H1 (cell line): ENCODE results near the gene EIF3B. TPM values are rescaled to one million over a fixed set of nuclear protein-coding genes. Genes with fewer than 3 reads are reported as not detected.

ENCODE experiments used
- CTCF ChIA-PET: fragments of 300-600 bp; sonication (Branson Sonifier 250); formaldehyde crosslinking; loops from one replicate; lab custom pipeline; 2021; ENCODE audit not compliant: partially characterized antibody; lab: Charles Lee
- POLR2A ChIA-PET: fragments of 300-600 bp; sonication (Branson Sonifier 250); formaldehyde crosslinking; loops from one replicate; lab custom pipeline; 2021; ENCODE audit warnings: inconsistent platforms; ENCODE audit not compliant: partially characterized antibody; lab: Charles Lee
- DNase-seq, 2 experiments: peaks; one replicate each; pipeline versions ENCODE4 v3.0.0 to v3.0.0-alpha.2; 2010 to 2022; ENCODE audit warnings: low spot score in 2 of 2, low read depth in 1 of 2, mixed read lengths in 1 of 2
- FAIRE-seq: peaks from 2 replicates; lab custom pipeline; 2011; peaks lifted over from hg19 to GRCh38; lab: Jason Lieb, UNC
- H2AFZ ChIP-seq: 2 replicates; pipeline ENCODE4 v1.8.1; 2012; ENCODE audit warnings: low read length, inconsistent platforms
- H2AK5ac ChIP-seq: 2 replicates; pipeline ENCODE4 v1.6.1; 2013; ENCODE audit warnings: low read depth, low read length
- H2BK120ac ChIP-seq: replicated peaks from 2 replicates; pipeline ENCODE3; 2013; ENCODE audit warnings: low read depth, low read length, inconsistent platforms
- H2BK12ac ChIP-seq: 2 replicates; pipeline ENCODE4 v1.6.1; 2013; ENCODE audit warnings: low read depth, low read length
- H2BK15ac ChIP-seq: 2 replicates; pipeline ENCODE4 v1.6.1; 2013; ENCODE audit warnings: low read length
- H2BK20ac ChIP-seq: 2 replicates; pipeline ENCODE4 v1.6.1; 2013; ENCODE audit warnings: low read length
- H2BK5ac ChIP-seq: 2 replicates; pipeline ENCODE4 v1.6.1; 2013; ENCODE audit warnings: low read depth, low read length
- H3K14ac ChIP-seq: 2 replicates; pipeline ENCODE4 v1.6.1; 2013; ENCODE audit warnings: inconsistent platforms; ENCODE audit not compliant: insufficient read length
- H3K18ac ChIP-seq: 2 replicates; pipeline ENCODE4 v1.6.1; 2013; ENCODE audit warnings: low read length; ENCODE audit errors: extremely low read depth
- H3K23ac ChIP-seq: 2 replicates; pipeline ENCODE4 v1.6.1; 2013; ENCODE audit warnings: inconsistent platforms; ENCODE audit not compliant: insufficient read length
- H3K23me2 ChIP-seq: 2 replicates; pipeline ENCODE4 v1.6.1; 2013; ENCODE audit warnings: low read depth, low read length
- H3K27ac ChIP-seq: 2 replicates; pipeline ENCODE4 v1.6.1; 2011; ENCODE audit warnings: low read depth, low read length, inconsistent platforms
- H3K27me3 ChIP-seq, 4 experiments: replicated peaks in 1 of 4; 1 replicate in 1 of 4; 2 replicates in 3 of 4; pipeline versions ENCODE4 v1.6.1 to v1.8.1; 2011 to 2013; ENCODE audit warnings: low read length in 3 of 4, mild to moderate bottlenecking in 3 of 4, inconsistent platforms in 2 of 4, mixed read lengths in 2 of 4, moderate library complexity in 1 of 4; ENCODE audit not compliant: control insufficient read depth in 3 of 4, insufficient read depth in 3 of 4; ENCODE audit errors: extremely low read depth in 1 of 4
- H3K36me3 ChIP-seq, 4 experiments: 2 replicates each; pipeline versions ENCODE4 v1.6.1 to v1.8.1; 2011 to 2013; ENCODE audit warnings: mild to moderate bottlenecking in 4 of 4, low read length in 3 of 4, moderate library complexity in 2 of 4, control low read depth in 1 of 4, inconsistent platforms in 1 of 4; ENCODE audit not compliant: insufficient read depth in 4 of 4, control insufficient read depth in 2 of 4
- H3K4ac ChIP-seq: replicated peaks from 2 replicates; pipeline ENCODE3; 2013; ENCODE audit warnings: low read length, low read depth, mixed read lengths, inconsistent platforms; ENCODE audit not compliant: insufficient read length
- H3K4me1 ChIP-seq, 4 experiments: replicated peaks in 1 of 4; 1 replicate in 1 of 4; 2 replicates in 3 of 4; pipeline versions ENCODE4 v1.6.1 to v1.8.1; 2011 to 2013; ENCODE audit warnings: low read length in 3 of 4, inconsistent platforms in 2 of 4, mixed read lengths in 1 of 4; ENCODE audit not compliant: insufficient read depth in 4 of 4, control insufficient read depth in 3 of 4
- H3K4me2 ChIP-seq, 2 experiments: 2 replicates each; pipeline versions ENCODE4 v1.6.1 to v1.8.1; 2011 to 2013; ENCODE audit warnings: low read depth in 2 of 2, low read length in 2 of 2, control low read depth in 1 of 2, inconsistent platforms in 1 of 2, mild to moderate bottlenecking in 1 of 2; ENCODE audit not compliant: insufficient read depth in 1 of 2
- H3K4me3 ChIP-seq, 4 experiments: fragments of 200-600, 300-600 bp in 1 of 4; sonication (generic), shearing (Covaris generic), sonication (Bioruptor Twin) in 1 of 4; 2 replicates each; pipeline versions ENCODE4 v1.5.1 to v1.8.1; 2011 to 2016; ENCODE audit warnings: low read length in 4 of 4, low read depth in 3 of 4, control low read depth in 2 of 4, inconsistent platforms in 2 of 4, mild to moderate bottlenecking in 2 of 4, mixed read lengths in 1 of 4, moderate library complexity in 1 of 4; ENCODE audit not compliant: insufficient read depth in 2 of 4; ENCODE audit errors: extremely low read depth in 1 of 4
- H3K56ac ChIP-seq: replicated peaks from 2 replicates; pipeline ENCODE3; 2013; ENCODE audit warnings: low read depth, mild to moderate bottlenecking, mixed read lengths, low read length, inconsistent platforms; ENCODE audit not compliant: insufficient read length
- H3K79me1 ChIP-seq: 2 replicates; pipeline ENCODE4 v1.6.1; 2013; ENCODE audit warnings: low read depth, low read length, control low read depth
- H3K79me2 ChIP-seq, 2 experiments: 2 replicates each; pipeline versions ENCODE4 v1.6.1 to v1.8.1; 2012 to 2013; ENCODE audit warnings: low read length in 2 of 2, mild to moderate bottlenecking in 2 of 2, inconsistent platforms in 1 of 2; ENCODE audit not compliant: insufficient read depth in 2 of 2, control insufficient read depth in 1 of 2
- H3K9ac ChIP-seq, 4 experiments: replicated peaks in 1 of 4; 1 replicate in 1 of 4; 2 replicates in 3 of 4; pipeline versions ENCODE4 v1.6.1 to v1.8.1; 2011 to 2013; ENCODE audit warnings: low read depth in 3 of 4, low read length in 3 of 4, control low read depth in 2 of 4, mild to moderate bottlenecking in 2 of 4, moderate library complexity in 2 of 4, inconsistent platforms in 1 of 4; ENCODE audit errors: extremely low read depth in 1 of 4
- H3K9me3 ChIP-seq, 2 experiments: 2 replicates each; pipeline versions ENCODE4 v1.6.1 to v1.8.1; 2012 to 2013; ENCODE audit warnings: mild to moderate bottlenecking in 2 of 2, moderate library complexity in 2 of 2, control low read depth in 1 of 2, inconsistent platforms in 1 of 2, low read depth in 1 of 2, low read length in 1 of 2, mixed read lengths in 1 of 2; ENCODE audit not compliant: insufficient read depth in 2 of 2
- H4K20me1 ChIP-seq, 2 experiments: replicated peaks in 1 of 2; 2 replicates each; pipeline versions ENCODE3 to v1.8.1; 2011 to 2013; ENCODE audit warnings: inconsistent platforms in 2 of 2, low read length in 2 of 2, mild to moderate bottlenecking in 1 of 2; ENCODE audit not compliant: insufficient read depth in 2 of 2, control insufficient read depth in 1 of 2
- H4K5ac ChIP-seq: 2 replicates; pipeline ENCODE4 v1.6.1; 2013; ENCODE audit warnings: low read length, low read depth, mixed read lengths, inconsistent platforms; ENCODE audit not compliant: insufficient read length
- H4K8ac ChIP-seq: 2 replicates; pipeline ENCODE4 v1.8.0; 2013; ENCODE audit warnings: mild to moderate bottlenecking, moderate library complexity, low read length, inconsistent platforms; ENCODE audit not compliant: insufficient read depth; ENCODE audit errors: extremely low read depth
- H4K91ac ChIP-seq: replicated peaks from 2 replicates; pipeline ENCODE3; 2013; ENCODE audit warnings: low read length, mixed read lengths, inconsistent platforms; ENCODE audit not compliant: insufficient read length
- FOSL1 ChIP-seq: IDR thresholded peaks from 2 replicates; pipeline ENCODE4 v1.6.1; 2011; ENCODE audit warnings: mild to moderate bottlenecking, low read depth, low read length, moderate library complexity; ENCODE audit not compliant: insufficient read depth
- WGBS, 2 experiments: shearing (Covaris generic) in 1 of 2; methylation state at CpG; one replicate each; pipeline versions ENCODE4 v1.1.6 to v1.1.7; 2013 to 2015; ENCODE audit warnings: low lambda C conversion rate in 2 of 2, mixed read lengths in 2 of 2, inconsistent platforms in 1 of 2, low coverage in 1 of 2, missing lambda C conversion rate in 1 of 2; ENCODE audit not compliant: insufficient replicate concordance in 2 of 2, insufficient coverage in 1 of 2, insufficient read length in 1 of 2; ENCODE audit errors: extremely low coverage in 1 of 2, missing lambda C conversion rate in 1 of 2; 5-methylcytosine and 5-hydroxymethylcytosine counted together
- polyA plus RNA-seq, 7 experiments: library from polyadenylated mRNA; depleted of rRNA in 3 of 7; stranded (reverse) in 5 of 7; unstranded in 2 of 7; fragments of >200 nt in 5 of 7; fragments of 200-250 nt in 2 of 7; gene quantifications; 1 replicate in 5 of 7; 2 replicates in 1 of 7; 4 replicates in 1 of 7; pipeline versions ENCODE4 v1.2.1 to v1.2.3, GENCODE V29; 2011 to 2013; ENCODE audit warnings: missing spikeins in 2 of 7, mixed read lengths in 2 of 7
- total RNA-seq: library from RNA; stranded (reverse); fragmentation: NEBNext Ultra II Directional; extraction: Animal tissue kit (Norgen Biotek cat#: 25700); gene quantifications from 2 replicates; pipeline ENCODE4 v1.2.1, GENCODE V29; 2021

Gene EIF3B
- total and polyA plus RNA-seq, 2 of the 8 experiments (the other 6 are each of a cell fraction or from before 2014, with no cell fraction given): 167 to 316 TPM

- POLR2A ChIA-PET: interaction anchor here (1.2 to 7.6 kb wide), 6 partner anchors 10 to 76 kb away, joined by 3 to 38 read pairs (median 8); no protein-coding TSS in a partner anchor
- no peak for FAIRE-seq
Measured at GRCh38 chr7:2358968-2359527, 4.4 kb downstream of the EIF3B start.

More at GRCh38 chr7:2358968-2359527, 4.4 kb downstream of the EIF3B start:
- H3K18ac ChIP-seq: no peak overlapping the region
- H3K56ac ChIP-seq: no peak overlapping the region
- peaks cover 6% of the 10 kb centered on the region; the same call in 1 of the 2 replicates for H3K79me1 ChIP-seq
- H4K91ac ChIP-seq: no peak overlapping the region
- peaks cover 54 to 76% of the 10 kb centered on the region in 2 experiments for H3K79me2 ChIP-seq
- no peak overlapping the region for H2BK5ac ChIP-seq
- no peak overlapping the region for H3K14ac ChIP-seq
- H3K4me1 ChIP-seq: no peaks in the 10 kb centered on the region; a peak in 4 of 7 replicates
- no peak overlapping the region for H2AK5ac ChIP-seq
- peaks cover 3% of the 10 kb centered on the region for H3K23me2 ChIP-seq
- H2BK12ac ChIP-seq: no peak overlapping the region
- no peak for TF ChIP-seq FOSL1
- H3K27me3 ChIP-seq: no peaks in the 10 kb centered on the region
- 92% methylated on average over 8 of the region's 8 CpGs; no CpG with 5 or more reads in 1 of the 2 experiments for WGBS, 2 experiments
- no peak overlapping the region for H3K9ac ChIP-seq
- no peak overlapping the region for H2BK120ac ChIP-seq
- no peak overlapping the region for H4K8ac ChIP-seq
- H4K5ac ChIP-seq: no peak overlapping the region
- peaks cover 24 to 46% (median 32%) of the 10 kb centered on the region in 4 experiments for H3K36me3 ChIP-seq
- H3K27ac ChIP-seq: no peak overlapping the region
- H2BK15ac ChIP-seq: no peak overlapping the region
- H3K4me2 ChIP-seq: no peak overlapping the region
- no peaks in the 10 kb centered on the region for H3K9me3 ChIP-seq
- H3K4ac ChIP-seq: no peak overlapping the region
- H3K4me3 ChIP-seq: no peak overlapping the region
- H2AFZ ChIP-seq: no peak overlapping the region
- CTCF ChIA-PET: interaction anchor here (0.9 to 1.8 kb wide), 2 partner anchors 11 to 137 kb away, joined by 3 read pairs; no protein-coding TSS in a partner anchor
- no peak overlapping the region for H2BK20ac ChIP-seq
- peaks cover 25 to 36% of the 10 kb centered on the region in 2 experiments for H4K20me1 ChIP-seq
- H3K23ac ChIP-seq: no peak overlapping the region
- no peak for DNase-seq
